GM23248 (cell line): ENCODE results near the gene TCF12. TPM values are rescaled to one million over a fixed set of nuclear protein-coding genes. Genes with fewer than 3 reads are reported as not detected.
A peak's percentile ranks its signal among the peaks of the same experiment; 100 is the strongest.

Experiments used
- DNase-seq: peaks from one replicate; pipeline ENCODE4 v3.0.0-alpha.2; 2015
- H2AFZ ChIP-seq: fragments of 200-600 bp; sonication (generic); 2 replicates; pipeline ENCODE4 v1.6.1; 2016; ENCODE audit warnings: antibody characterized with exemption
- H3F3A ChIP-seq: fragments of 200-600 bp; sonication (generic); 2 replicates; pipeline ENCODE4 v1.6.1; 2016; ENCODE audit warnings: mild to moderate bottlenecking, antibody characterized with exemption, mixed run types; ENCODE audit not compliant: insufficient read depth
- H3K27ac ChIP-seq: fragments of 200-600 bp; sonication (generic); 2 replicates; pipeline ENCODE4 v1.5.1; 2016; ENCODE audit warnings: mild to moderate bottlenecking
- H3K27me3 ChIP-seq: fragments of 200-600 bp; sonication (generic); replicated peaks from 2 replicates; pipeline ENCODE4 v1.6.1; 2016; ENCODE audit warnings: mild to moderate bottlenecking; ENCODE audit not compliant: insufficient read depth
- H3K36me3 ChIP-seq: fragments of 200-600 bp; sonication (generic); 2 replicates; pipeline ENCODE4 v1.6.1; 2016; ENCODE audit warnings: low read depth, mild to moderate bottlenecking
- H3K4me1 ChIP-seq: fragments of 200-600 bp; sonication (generic); 2 replicates; pipeline ENCODE4 v1.6.1; 2016; ENCODE audit warnings: mild to moderate bottlenecking; ENCODE audit not compliant: insufficient read depth
- H3K4me2 ChIP-seq: fragments of 200-600 bp; sonication (generic); one replicate; pipeline ENCODE4 v1.6.1; 2016; ENCODE audit warnings: mild to moderate bottlenecking; ENCODE audit not compliant: unreplicated experiment
- H3K4me3 ChIP-seq: fragments of 200-600 bp; sonication (generic); 2 replicates; pipeline ENCODE4 v1.5.1; 2016; ENCODE audit warnings: mild to moderate bottlenecking
- H3K79me2 ChIP-seq: fragments of 200-600 bp; sonication (generic); 2 replicates; pipeline ENCODE4 v1.6.1; 2016; ENCODE audit warnings: mild to moderate bottlenecking; ENCODE audit not compliant: insufficient read depth
- H3K9ac ChIP-seq: fragments of 200-600 bp; sonication (generic); 2 replicates; pipeline ENCODE4 v1.6.1; 2016; ENCODE audit warnings: mild to moderate bottlenecking
- H3K9me2 ChIP-seq: fragments of 200-600 bp; sonication (generic); 2 replicates; pipeline ENCODE4 v1.6.1; 2016; ENCODE audit warnings: mixed run types, mild to moderate bottlenecking, moderate library complexity; ENCODE audit not compliant: insufficient read depth
- H3K9me3 ChIP-seq: fragments of 200-600 bp; sonication (generic); one replicate; pipeline ENCODE4 v1.6.1; 2017; ENCODE audit warnings: low read depth
- H4K20me1 ChIP-seq: fragments of 200-600 bp; sonication (generic); 2 replicates; pipeline ENCODE4 v1.6.0; 2016; ENCODE audit not compliant: insufficient read depth
- EZH2 ChIP-seq: fragments of 200-600 bp; sonication (generic); IDR thresholded peaks from 2 replicates; pipeline ENCODE4 v1.6.1; 2018; ENCODE audit warnings: antibody characterized with exemption, mild to moderate bottlenecking; ENCODE audit not compliant: insufficient read depth, poor library complexity, severe bottlenecking
- EZH2phosphoT487 ChIP-seq: fragments of 200-600 bp; sonication (generic); IDR thresholded peaks from 2 replicates; pipeline ENCODE4 v1.6.1; 2018; ENCODE audit warnings: antibody characterized with exemption, moderate library complexity, mild to moderate bottlenecking, low read depth; ENCODE audit not compliant: insufficient read depth
- WGBS, 2 experiments: methylation state at CpG; one replicate each; pipeline ENCODE4 v1.1.6; 2015 to 2017; ENCODE audit warnings: low lambda C conversion rate in 2 of 2, low coverage in 1 of 2; ENCODE audit errors: missing lambda C conversion rate in 2 of 2; 5-methylcytosine and 5-hydroxymethylcytosine counted together
- in situ Hi-C: fragments of 300-500 bp; cut with MboI; formaldehyde crosslinking; loops from 2 replicates; pipeline ENCODE4 v1.15.0; 2020
- polyA plus RNA-seq: library from polyadenylated mRNA; unstranded; fragments of >200 nt; fragmentation: Nextera tagmentation; extraction: Ambion mirVana; gene quantifications from 2 replicates; pipeline ENCODE4 v1.2.1, GENCODE V29; 2016
- total RNA-seq: library from RNA; depleted of rRNA; stranded (reverse); fragments of >200 nt; shearing (Covaris generic); gene quantifications from 2 replicates; pipeline ENCODE4 v1.2.3, GENCODE V29; 2014

The TCF12 gene
- total and polyA plus RNA-seq, 2 experiments from 2014 or later = 53.6 to 58.6 TPM

DNA sequence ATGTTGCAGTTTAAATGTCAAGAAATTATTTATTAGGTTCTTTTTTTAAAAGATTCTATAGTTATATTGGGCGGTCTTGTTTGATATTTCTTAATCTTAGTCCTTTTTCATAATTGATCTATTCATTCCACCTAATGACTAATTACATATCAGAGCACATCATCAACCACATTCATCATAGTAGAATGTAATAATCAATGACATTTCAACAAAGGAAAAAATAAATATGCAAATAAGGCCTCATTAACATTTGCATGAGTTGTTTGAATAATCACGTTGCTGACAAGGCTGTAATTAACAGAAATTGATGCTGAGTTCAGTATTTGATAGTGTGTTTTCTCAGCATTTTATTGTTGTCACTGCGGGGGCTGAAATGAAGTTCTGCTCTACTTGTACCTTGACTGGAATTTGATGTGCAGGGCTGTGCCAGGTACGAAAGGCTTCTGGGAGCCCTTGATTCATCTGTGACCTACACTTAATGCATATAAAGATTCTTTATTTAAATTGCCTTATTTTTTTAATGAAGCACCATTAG, 215.7 kb downstream of the TCF12 start:
- no peaks in the 10 kb centered on the region for H4K20me1 ChIP-seq

DNA sequence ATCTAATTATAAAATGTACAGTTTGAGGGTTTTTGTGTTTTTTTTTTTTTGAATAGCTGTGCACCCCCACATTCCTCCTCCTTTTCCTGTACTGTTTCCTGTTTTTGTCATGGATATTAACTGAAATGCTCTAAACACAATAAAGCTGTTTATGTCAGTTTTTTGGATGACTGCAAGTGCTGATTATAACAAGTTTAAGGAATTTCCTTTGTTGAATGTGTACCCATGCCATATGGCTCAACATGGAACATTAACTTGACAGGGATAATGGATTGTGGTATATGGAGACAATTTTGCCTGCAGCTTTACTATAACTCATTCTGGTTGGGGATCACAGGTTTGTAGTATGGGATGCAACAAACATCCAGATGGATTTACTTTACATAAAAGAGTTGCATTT, 216.4 kb downstream of the TCF12 start:
- H3K4me3 ChIP-seq = no peak overlapping the region
- H3K9me3 ChIP-seq = no peaks in the 10 kb centered on the region
- peak overlapping the region; percentile 1 for H3K4me2 ChIP-seq
- TF ChIP-seq EZH2phosphoT487 = no peak
- TF ChIP-seq EZH2 = no peak
- no peaks in the 10 kb centered on the region for H3K9me2 ChIP-seq
- H4K20me1 ChIP-seq = no peaks in the 10 kb centered on the region
- H3K9ac ChIP-seq = no peak overlapping the region
- H2AFZ ChIP-seq = no peak overlapping the region
- no peaks in the 10 kb centered on the region for H3K36me3 ChIP-seq
- no peak overlapping the region for H3K27ac ChIP-seq
- DNase-seq = no peak
- peaks cover 42% of the 10 kb centered on the region for H3K79me2 ChIP-seq
- H3F3A ChIP-seq = no peaks in the 10 kb centered on the region
- in situ Hi-C loops = loop anchor here (25.0 kb wide), 1 partner anchor 648 kb away; no protein-coding TSS in a partner anchor
- H3K27me3 ChIP-seq = no peaks in the 10 kb centered on the region
- H3K4me1 ChIP-seq = peaks cover 5% of the 10 kb centered on the region; the same call in 1 of the 2 replicates

More for the DNA sequence above, 215.7 kb downstream of the TCF12 start:
- Histone ChIP-seq H3K4me2 (no peak overlapping the region), H3F3A (no peaks in the 10 kb centered on the region), H3K27ac (no peak overlapping the region), H3K9me2 (no peaks in the 10 kb centered on the region), H3K4me3 (no peak overlapping the region), H3K79me2 (peaks cover 48% of the 10 kb centered on the region), H2AFZ (no peak overlapping the region), H3K9me3 (no peaks in the 10 kb centered on the region), H3K27me3 (no peaks in the 10 kb centered on the region), H3K9ac (no peak overlapping the region), H3K4me1 (peaks cover 5% of the 10 kb centered on the region; the same call in 1 of the 2 replicates), H3K36me3 (no peaks in the 10 kb centered on the region)
- TF ChIP-seq EZH2 (no peak), EZH2phosphoT487 (no peak)
- in situ Hi-C loops = loop anchor here (25.0 kb wide), 1 partner anchor 647 kb away; no protein-coding TSS in a partner anchor
- 74 to 76% methylated on average over 4 of the region's 4 CpGs for WGBS, 2 experiments
- DNase-seq = no peak

DNA sequence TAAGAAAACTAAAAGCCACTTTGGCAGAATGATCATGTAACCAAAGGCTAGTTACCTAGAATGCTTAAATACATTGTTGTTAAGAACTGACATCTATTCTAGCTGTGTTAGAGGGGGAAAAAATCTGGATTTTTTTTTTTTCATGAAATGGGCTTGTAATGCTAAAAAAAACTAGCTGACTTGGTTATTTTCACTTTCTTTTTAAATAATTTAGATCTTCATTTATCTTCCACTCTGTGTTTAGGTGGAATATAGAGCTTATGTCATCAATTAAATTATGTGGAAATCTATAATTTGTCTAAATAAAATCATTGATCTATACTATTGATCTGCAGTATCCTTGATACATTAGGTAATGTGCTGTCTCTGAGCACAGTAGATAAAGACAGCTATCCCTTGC, 217.4 kb downstream of the TCF12 start:
- Histone ChIP-seq H4K20me1 (no peaks in the 10 kb centered on the region), H3K4me1 (peaks cover 5% of the 10 kb centered on the region; the same call in 1 of the 2 replicates), H2AFZ (no peak overlapping the region), H3K9me2 (no peaks in the 10 kb centered on the region), H3K9me3 (no peaks in the 10 kb centered on the region), H3K36me3 (no peaks in the 10 kb centered on the region), H3K4me3 (0 out of 2 replicates have a peak overlapping the region, but pooled peaks have one; percentile 16), H3K27ac (no peak overlapping the region), H3K4me2 (no peak overlapping the region), H3K79me2 (peaks cover 46% of the 10 kb centered on the region), H3F3A (no peaks in the 10 kb centered on the region), H3K9ac (no peak overlapping the region), H3K27me3 (no peaks in the 10 kb centered on the region)
- no peak for DNase-seq
- in situ Hi-C loops = loop anchor here (25.0 kb wide), 1 partner anchor 648 kb away; no protein-coding TSS in a partner anchor
- TF ChIP-seq EZH2 = no peak
- TF ChIP-seq EZH2phosphoT487 = no peak

DNA sequence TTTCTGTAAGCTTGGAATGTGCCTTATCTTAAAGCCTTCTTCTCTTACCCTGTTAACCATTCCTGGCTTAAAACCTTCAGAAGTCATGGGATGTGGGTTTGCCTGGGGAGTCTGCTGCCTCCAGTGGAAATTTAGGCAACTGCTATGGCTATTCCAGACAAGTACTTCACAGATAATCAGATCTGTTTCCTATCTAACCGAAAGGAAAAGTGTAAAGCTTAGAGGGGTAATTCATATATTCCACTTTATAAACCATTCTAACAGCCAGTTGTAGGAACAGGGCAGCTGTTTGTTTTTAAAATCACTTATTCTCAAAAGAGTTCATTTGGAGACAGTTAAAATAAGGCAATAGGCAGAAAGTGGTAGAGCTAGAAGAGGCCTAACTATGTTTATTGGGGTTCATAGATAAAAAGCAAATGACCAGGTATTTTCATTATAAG, 219.9 kb downstream of the TCF12 start:
- peaks cover 58% of the 10 kb centered on the region for H3K79me2 ChIP-seq
- no peaks in the 10 kb centered on the region for H3K9me3 ChIP-seq
- H2AFZ ChIP-seq = no peak overlapping the region
- WGBS, 2 experiments = 14 to 32% methylated on average over 1 of the region's 1 CpG
- TF ChIP-seq EZH2 (no peak), EZH2phosphoT487 (no peak)
- no peaks in the 10 kb centered on the region for H3F3A ChIP-seq
- H3K27me3 ChIP-seq = no peaks in the 10 kb centered on the region
- H3K4me3 ChIP-seq = no peak overlapping the region
- in situ Hi-C loops = loop anchor here (25.0 kb wide), 1 partner anchor 651 kb away; no protein-coding TSS in a partner anchor
- peak; percentile 67 for DNase-seq
- peaks cover under 1% of the 10 kb centered on the region; the same call in 1 of the 2 replicates for H3K4me1 ChIP-seq
- H3K4me2 ChIP-seq = no peak overlapping the region
- no peaks in the 10 kb centered on the region for H4K20me1 ChIP-seq
- H3K9ac ChIP-seq = no peak overlapping the region
- no peak overlapping the region for H3K27ac ChIP-seq
- no peaks in the 10 kb centered on the region for H3K36me3 ChIP-seq
- H3K9me2 ChIP-seq = no peaks in the 10 kb centered on the region
